OCI-LY3 (cell line): ENCODE results near the gene ELP4.

ENCODE experiments used
- H2AFZ ChIP-seq: fragments of 200-600, 300-600 bp; shearing (Covaris generic); 2 replicates; pipeline ENCODE4 v1.6.0; 2014; ENCODE audit warnings: antibody characterized with exemption, low read depth, low read length
- H3K27ac ChIP-seq: fragments of 200-600, 300-600 bp; sonication (generic); 2 replicates; pipeline ENCODE4 v1.5.1; 2014; ENCODE audit warnings: mild to moderate bottlenecking, low read length, moderate library complexity, mixed read lengths
- H3K27me3 ChIP-seq: fragments of 200-600, 300-600 bp; sonication (generic); 2 replicates; pipeline ENCODE4 v1.6.1; 2014; ENCODE audit warnings: low read depth, low read length, mixed read lengths
- H3K36me3 ChIP-seq: fragments of 200-600, 300-600 bp; sonication (generic); replicated peaks from 2 replicates; pipeline ENCODE3; 2014; ENCODE audit warnings: low read depth, low read length, mixed read lengths
- H3K4me1 ChIP-seq: fragments of 300-600, 200-600 bp; sonication (generic); 2 replicates; pipeline ENCODE4 v1.6.1; 2014; ENCODE audit warnings: low read length, mixed read lengths
- H3K4me2 ChIP-seq: fragments of 200-600, 300-600 bp; sonication (generic); 2 replicates; pipeline ENCODE4 v1.6.1; 2014; ENCODE audit warnings: low read length, mixed read lengths
- H3K4me3 ChIP-seq: fragments of 300-600, 200-600 bp; sonication (generic); 2 replicates; pipeline ENCODE4 v1.5.1; 2014; ENCODE audit warnings: antibody characterized with exemption, mild to moderate bottlenecking, low read length, moderate library complexity
- H3K79me2 ChIP-seq: fragments of 300-600, 200-600 bp; shearing (Covaris generic); 2 replicates; pipeline ENCODE4 v1.6.1; 2014; ENCODE audit warnings: mild to moderate bottlenecking, low read length, mixed read lengths
- H3K9ac ChIP-seq: fragments of 300-600, 200-600 bp; shearing (Covaris generic); 2 replicates; pipeline ENCODE4 v1.6.0; 2014; ENCODE audit warnings: mild to moderate bottlenecking, low read length, moderate library complexity
- H3K9me3 ChIP-seq: fragments of 200-600, 300-600 bp; shearing (Covaris generic); 2 replicates; pipeline ENCODE4 v1.6.1; 2014; ENCODE audit warnings: low read length, mixed read lengths; ENCODE audit not compliant: insufficient read depth
- H4K20me1 ChIP-seq: fragments of 200-600, 300-600 bp; sonication (generic); 2 replicates; pipeline ENCODE4 v1.6.1; 2016; ENCODE audit warnings: low read length, mixed read lengths; ENCODE audit not compliant: insufficient read depth
- EZH2phosphoT487 ChIP-seq: fragments of 200-600 bp; shearing (Covaris generic); IDR thresholded peaks from 2 replicates; pipeline ENCODE4 v1.6.1; 2018; ENCODE audit warnings: antibody characterized with exemption, mixed run types, low read depth
- TF ChIP-seq, protein P1 (sequence below): fragments of 200-600, 300-600 bp; sonication (generic); IDR thresholded peaks from 2 replicates; pipeline ENCODE4 v1.5.1; 2014; ENCODE audit warnings: antibody characterized with exemption, low read length, low read depth

ELP4 gene, protein sequence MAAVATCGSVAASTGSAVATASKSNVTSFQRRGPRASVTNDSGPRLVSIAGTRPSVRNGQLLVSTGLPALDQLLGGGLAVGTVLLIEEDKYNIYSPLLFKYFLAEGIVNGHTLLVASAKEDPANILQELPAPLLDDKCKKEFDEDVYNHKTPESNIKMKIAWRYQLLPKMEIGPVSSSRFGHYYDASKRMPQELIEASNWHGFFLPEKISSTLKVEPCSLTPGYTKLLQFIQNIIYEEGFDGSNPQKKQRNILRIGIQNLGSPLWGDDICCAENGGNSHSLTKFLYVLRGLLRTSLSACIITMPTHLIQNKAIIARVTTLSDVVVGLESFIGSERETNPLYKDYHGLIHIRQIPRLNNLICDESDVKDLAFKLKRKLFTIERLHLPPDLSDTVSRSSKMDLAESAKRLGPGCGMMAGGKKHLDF

DNA sequence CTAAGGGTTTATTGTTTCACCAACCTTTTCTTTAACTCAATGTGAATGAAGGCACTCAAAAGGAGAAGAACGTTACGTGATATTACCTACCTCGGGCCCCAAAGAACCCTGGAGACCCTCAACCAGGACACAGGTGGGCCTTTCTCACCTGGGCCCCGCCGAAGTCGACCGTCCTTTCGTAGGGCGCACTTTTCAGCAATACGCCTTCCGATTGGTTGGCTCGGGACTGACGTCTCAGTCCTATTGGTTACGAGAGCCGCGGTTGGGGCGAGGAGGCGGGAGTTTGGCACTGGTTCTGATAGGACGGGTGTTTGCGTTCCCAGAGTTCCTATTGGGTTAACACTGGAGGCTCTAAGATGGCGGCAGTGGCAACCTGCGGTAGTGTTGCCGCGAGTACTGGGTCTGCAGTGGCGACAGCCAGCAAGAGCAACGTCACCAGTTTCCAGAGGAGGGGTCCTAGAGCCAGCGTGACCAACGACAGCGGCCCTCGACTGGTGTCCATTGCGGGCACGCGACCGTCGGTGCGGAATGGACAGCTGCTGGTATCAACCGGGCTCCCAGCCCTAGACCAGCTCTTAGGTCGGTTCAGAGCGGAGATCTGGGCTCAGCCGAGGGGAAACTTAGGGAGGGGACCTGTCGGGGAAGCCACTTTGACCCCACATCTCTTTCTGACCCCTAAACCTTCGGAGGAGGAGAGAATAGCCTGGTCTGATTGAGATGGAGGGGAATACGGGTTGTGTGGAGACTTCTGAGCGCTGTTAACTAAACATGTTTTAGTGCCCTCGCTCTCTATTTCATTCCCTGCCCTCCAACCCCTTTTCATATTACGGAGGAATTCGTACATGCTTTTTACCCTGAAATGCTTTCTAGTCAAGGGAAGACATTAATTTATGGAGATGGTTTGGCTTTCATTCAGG lies at the start of gene ELP4, which contains the start of gene IMMP1L:
ELP4 (plus strand) TSS at position 339 of the 917 bp plus-strand sequence; CDS start at position 357, 18 bp downstream.
IMMP1L (minus strand) TSS at position 194 of the 917 bp plus-strand sequence. CDS start 46,346 bp downstream, outside the sequence.
- H3K4me2 ChIP-seq = peak within 1 kb of the TSS; percentile 82
- H3K9me3 ChIP-seq = no peaks in the 10 kb centered on the region
- peak within 1 kb of the TSS; percentile 90 for H3K9ac ChIP-seq
- peak within 1 kb of the TSS; percentile 88 for H2AFZ ChIP-seq
- H3K79me2 ChIP-seq = peaks cover 67% of the 10 kb centered on the region
- TF ChIP-seq EZH2phosphoT487 = no peak
- TF ChIP-seq, protein P1, sequence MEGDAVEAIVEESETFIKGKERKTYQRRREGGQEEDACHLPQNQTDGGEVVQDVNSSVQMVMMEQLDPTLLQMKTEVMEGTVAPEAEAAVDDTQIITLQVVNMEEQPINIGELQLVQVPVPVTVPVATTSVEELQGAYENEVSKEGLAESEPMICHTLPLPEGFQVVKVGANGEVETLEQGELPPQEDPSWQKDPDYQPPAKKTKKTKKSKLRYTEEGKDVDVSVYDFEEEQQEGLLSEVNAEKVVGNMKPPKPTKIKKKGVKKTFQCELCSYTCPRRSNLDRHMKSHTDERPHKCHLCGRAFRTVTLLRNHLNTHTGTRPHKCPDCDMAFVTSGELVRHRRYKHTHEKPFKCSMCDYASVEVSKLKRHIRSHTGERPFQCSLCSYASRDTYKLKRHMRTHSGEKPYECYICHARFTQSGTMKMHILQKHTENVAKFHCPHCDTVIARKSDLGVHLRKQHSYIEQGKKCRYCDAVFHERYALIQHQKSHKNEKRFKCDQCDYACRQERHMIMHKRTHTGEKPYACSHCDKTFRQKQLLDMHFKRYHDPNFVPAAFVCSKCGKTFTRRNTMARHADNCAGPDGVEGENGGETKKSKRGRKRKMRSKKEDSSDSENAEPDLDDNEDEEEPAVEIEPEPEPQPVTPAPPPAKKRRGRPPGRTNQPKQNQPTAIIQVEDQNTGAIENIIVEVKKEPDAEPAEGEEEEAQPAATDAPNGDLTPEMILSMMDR = no peak
- peak within 1 kb of the TSS; percentile 40; the same call in 1 of the 2 replicates for H3K27ac ChIP-seq
- no peaks in the 10 kb centered on the region for H3K27me3 ChIP-seq
- H3K4me1 ChIP-seq = peaks cover 15% of the 10 kb centered on the region
- H3K4me3 ChIP-seq = peak within 1 kb of the TSS; percentile 85
- H3K36me3 ChIP-seq = peaks cover 3% of the 10 kb centered on the region
- H4K20me1 ChIP-seq = peaks cover 10% of the 10 kb centered on the region

DNA sequence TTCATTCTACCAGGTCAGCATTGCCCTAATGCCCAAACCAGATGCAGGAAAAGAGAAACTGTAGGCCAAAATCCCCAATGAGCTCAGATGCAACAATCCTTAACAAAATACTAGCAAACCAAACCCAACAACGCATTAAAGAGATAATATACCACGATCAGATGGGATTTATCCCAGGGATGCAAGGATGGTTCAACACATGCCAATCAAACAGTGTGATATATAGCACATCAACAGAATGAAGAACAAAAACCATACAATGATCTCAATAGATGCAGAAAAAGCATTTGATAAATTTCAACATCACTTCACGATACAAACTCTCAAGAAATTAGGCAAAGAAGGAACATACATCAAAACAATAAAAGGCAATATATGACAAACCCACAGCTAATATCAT lies 45.1 kb upstream of the ELP4 start:
- Histone ChIP-seq H3K79me2 (no peaks in the 10 kb centered on the region; the same call in 1 of the 2 replicates), H3K27ac (no peak overlapping the region), H3K36me3 (peaks cover 6% of the 10 kb centered on the region), H3K4me2 (no peak overlapping the region), H3K27me3 (no peaks in the 10 kb centered on the region), H3K9me3 (no peaks in the 10 kb centered on the region), H3K4me3 (no peak overlapping the region), H2AFZ (no peak overlapping the region), H4K20me1 (no peaks in the 10 kb centered on the region), H3K9ac (no peak overlapping the region), H3K4me1 (no peaks in the 10 kb centered on the region)
- TF ChIP-seq, protein P1 = no peak
- no peak for TF ChIP-seq EZH2phosphoT487

DNA sequence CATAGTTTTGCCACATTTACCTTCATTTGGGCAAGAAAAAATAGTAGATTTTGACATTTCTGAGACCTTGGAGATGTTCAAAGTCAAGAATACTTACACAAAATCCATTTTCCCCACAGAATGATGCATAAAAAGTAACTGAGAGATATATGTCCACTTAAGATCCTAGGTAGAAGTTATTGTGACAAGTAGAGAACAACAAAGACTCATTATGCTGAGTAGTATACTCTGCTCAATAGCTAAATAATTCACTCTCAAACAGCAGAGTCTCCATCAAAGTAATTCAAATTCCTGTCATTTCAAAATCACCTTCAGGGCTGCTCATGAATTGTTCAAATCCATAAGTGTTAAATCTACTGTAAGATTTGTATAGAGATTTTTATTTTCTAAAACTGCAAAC lies 35.5 kb upstream of the ELP4 start:
- no peaks in the 10 kb centered on the region for H3K79me2 ChIP-seq
- TF ChIP-seq, protein P1 = no peak
- no peak for TF ChIP-seq EZH2phosphoT487
- no peaks in the 10 kb centered on the region for H3K27me3 ChIP-seq
- no peak overlapping the region for H3K4me2 ChIP-seq
- no peak overlapping the region for H2AFZ ChIP-seq
- H3K9ac ChIP-seq = no peak overlapping the region
- no peak overlapping the region for H3K4me3 ChIP-seq
- no peaks in the 10 kb centered on the region for H3K9me3 ChIP-seq
- peaks cover 12% of the 10 kb centered on the region for H3K4me1 ChIP-seq
- no peaks in the 10 kb centered on the region for H3K36me3 ChIP-seq
- H3K27ac ChIP-seq = no peak overlapping the region
- H4K20me1 ChIP-seq = peaks cover 19% of the 10 kb centered on the region; the same call in 1 of the 2 replicates
